HG03108 (cell line): Measurements from ENCODE around the gene HSD17B12.
"Not testable (repeated sequence)": the region's sequence is repeated elsewhere in the genome, so short reads cannot be mapped to it uniquely, and the experiment has no call there.

Experiments used
- ATAC-seq: cut with Tn5 transposase; IDR thresholded peaks from one replicate; pipeline ENCODE4 v1.9.1; 2021; ENCODE audit warnings: moderate library complexity; ENCODE audit not compliant: unreplicated experiment

HSD17B12 gene

GRCh38 chr11:43680521-43681400, at the start of gene HSD17B12:
Gene HSD17B12, plus strand, starts transcription at chr11:43680738. Its CDS starts 90 bp downstream, at chr11:43680828.
- ATAC-seq: peak; percentile 98

- no peak for ATAC-seq
These were observed 48.8 kb upstream of the HSD17B12 start for GRCh38 chr11:43631732-43632131.

GRCh38 chr11:43632181-43632580, 48.4 kb upstream of the HSD17B12 start:
- no peak for ATAC-seq

GRCh38 chr11:43638717-43639116, 41.8 kb upstream of the HSD17B12 start:
- ATAC-seq: no peak

- ATAC-seq: no peak
These were observed 41.3 kb upstream of the HSD17B12 start for GRCh38 chr11:43639224-43639623.

GRCh38 chr11:43639920-43640319, 40.6 kb upstream of the HSD17B12 start:
- no peak for ATAC-seq

GRCh38 chr11:43643898-43644620, 36.5 kb upstream of the HSD17B12 start:
- peak; percentile 100 for ATAC-seq

- no peak for ATAC-seq
These were observed 35.8 kb upstream of the HSD17B12 start for GRCh38 chr11:43644621-43645299.

- ATAC-seq: no peak
These were observed 33.8 kb upstream of the HSD17B12 start for GRCh38 chr11:43646767-43647166.

GRCh38 chr11:43648888-43649287, 31.6 kb upstream of the HSD17B12 start:
- no peak for ATAC-seq

- no peak for ATAC-seq
These were observed 31.0 kb upstream of the HSD17B12 start for GRCh38 chr11:43649501-43649900.

- ATAC-seq: no peak
These were observed 30.6 kb upstream of the HSD17B12 start for GRCh38 chr11:43649921-43650320.

GRCh38 chr11:43663018-43663417, 17.5 kb upstream of the HSD17B12 start:
- not testable (repeated sequence) for ATAC-seq

- ATAC-seq: no peak
These were observed 16.2 kb upstream of the HSD17B12 start for GRCh38 chr11:43664295-43664694.

GRCh38 chr11:43671284-43671683, 9.3 kb upstream of the HSD17B12 start:
- not testable (repeated sequence) for ATAC-seq

GRCh38 chr11:43674560-43674959, 6.0 kb upstream of the HSD17B12 start:
- ATAC-seq: no peak

- ATAC-seq: no peak
These were observed 3.6 kb upstream of the HSD17B12 start for GRCh38 chr11:43676933-43677332.

GRCh38 chr11:43681401-43681942, 934 bp downstream of the HSD17B12 start:
- ATAC-seq: no peak

- not testable (repeated sequence) for ATAC-seq
These were observed 1.5 kb downstream of the HSD17B12 start for GRCh38 chr11:43682081-43682480.

- no peak for ATAC-seq
These were observed 4.9 kb downstream of the HSD17B12 start for GRCh38 chr11:43685440-43685839.

- no peak for ATAC-seq
These were observed 5.7 kb downstream of the HSD17B12 start for GRCh38 chr11:43686207-43686606.
